Neural cell (in vitro differentiated cells): ENCODE measurements around the gene ALDH1L1.

Experiments used
- EP300 ChIP-seq: fragments of 450-650 bp; conservative IDR thresholded peaks from 2 replicates; pipeline ENCODE4 v1.6.1; 2014; ENCODE audit warnings: antibody characterized with exemption, mild to moderate bottlenecking, moderate library complexity; ENCODE audit not compliant: poor library complexity, severe bottlenecking
- EZH2 ChIP-seq: fragments of 200-600, 300-800 bp; shearing (Covaris generic), sonication (generic); IDR thresholded peaks from 2 replicates; pipeline ENCODE4 v1.6.1; 2014; ENCODE audit warnings: antibody characterized with exemption, low read length, borderline replicate concordance, mild to moderate bottlenecking; ENCODE audit not compliant: insufficient read depth, poor library complexity, severe bottlenecking
- MXI1 ChIP-seq: fragments of 450-650 bp; conservative IDR thresholded peaks from 2 replicates; pipeline ENCODE4 v1.6.1; 2014; ENCODE audit warnings: antibody characterized with exemption, mild to moderate bottlenecking; ENCODE audit not compliant: poor library complexity, severe bottlenecking
- POLR2AphosphoS5 ChIP-seq: IDR thresholded peaks from 2 replicates; pipeline ENCODE4 v1.6.1; 2012
- RAD21 ChIP-seq: fragments of 450-650 bp; conservative IDR thresholded peaks from 2 replicates; pipeline ENCODE4 v1.6.1; 2014; ENCODE audit warnings: antibody characterized with exemption, mild to moderate bottlenecking, moderate library complexity
- REST ChIP-seq: IDR thresholded peaks from 2 replicates; pipeline ENCODE4 v1.6.1; 2012; ENCODE audit warnings: borderline replicate concordance
- TAF1 ChIP-seq: IDR thresholded peaks from 2 replicates; pipeline ENCODE4 v1.6.1; 2012; ENCODE audit warnings: low read depth
- TF ChIP-seq, protein P1 (sequence below): fragments of 450-650 bp; IDR thresholded peaks from 2 replicates; pipeline ENCODE4 v1.5.1; 2014; ENCODE audit warnings: antibody characterized with exemption, mild to moderate bottlenecking, moderate library complexity; ENCODE audit not compliant: poor library complexity, severe bottlenecking

DNA sequence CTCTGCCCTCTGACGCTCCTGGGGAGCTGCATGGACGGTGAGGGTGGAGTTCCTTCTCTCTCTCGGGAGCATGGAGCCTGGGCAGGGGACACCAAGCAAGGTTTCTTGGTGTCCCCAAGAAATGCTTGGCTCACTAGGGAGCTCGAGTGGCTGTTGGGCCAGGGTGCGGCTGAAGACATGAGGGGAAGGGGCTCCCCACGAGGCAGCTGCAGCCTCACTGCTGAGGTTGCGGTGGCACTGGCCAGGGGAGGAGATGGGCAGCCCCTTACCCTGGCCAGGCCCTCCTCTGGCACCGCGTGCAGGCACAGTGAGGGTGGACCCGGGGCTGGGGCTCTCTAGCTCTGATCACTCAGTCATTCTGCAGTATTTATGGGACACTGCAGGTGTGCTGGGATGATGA is 52.9 kb downstream of the ALDH1L1 start:
- TF ChIP-seq MXI1: no peak
- TF ChIP-seq POLR2AphosphoS5: no peak
- TF ChIP-seq, protein P1, sequence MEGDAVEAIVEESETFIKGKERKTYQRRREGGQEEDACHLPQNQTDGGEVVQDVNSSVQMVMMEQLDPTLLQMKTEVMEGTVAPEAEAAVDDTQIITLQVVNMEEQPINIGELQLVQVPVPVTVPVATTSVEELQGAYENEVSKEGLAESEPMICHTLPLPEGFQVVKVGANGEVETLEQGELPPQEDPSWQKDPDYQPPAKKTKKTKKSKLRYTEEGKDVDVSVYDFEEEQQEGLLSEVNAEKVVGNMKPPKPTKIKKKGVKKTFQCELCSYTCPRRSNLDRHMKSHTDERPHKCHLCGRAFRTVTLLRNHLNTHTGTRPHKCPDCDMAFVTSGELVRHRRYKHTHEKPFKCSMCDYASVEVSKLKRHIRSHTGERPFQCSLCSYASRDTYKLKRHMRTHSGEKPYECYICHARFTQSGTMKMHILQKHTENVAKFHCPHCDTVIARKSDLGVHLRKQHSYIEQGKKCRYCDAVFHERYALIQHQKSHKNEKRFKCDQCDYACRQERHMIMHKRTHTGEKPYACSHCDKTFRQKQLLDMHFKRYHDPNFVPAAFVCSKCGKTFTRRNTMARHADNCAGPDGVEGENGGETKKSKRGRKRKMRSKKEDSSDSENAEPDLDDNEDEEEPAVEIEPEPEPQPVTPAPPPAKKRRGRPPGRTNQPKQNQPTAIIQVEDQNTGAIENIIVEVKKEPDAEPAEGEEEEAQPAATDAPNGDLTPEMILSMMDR: no peak
- TF ChIP-seq EZH2: no peak
- no peak for TF ChIP-seq EP300
- TF ChIP-seq TAF1: no peak
- TF ChIP-seq RAD21: no peak
- TF ChIP-seq REST: no peak
